B cell (primary cell): ENCODE data around the gene TBC1D22A. TPM values are rescaled to one million over a fixed set of nuclear protein-coding genes. Genes with fewer than 3 reads are reported as not detected.

Experiments used
- ATAC-seq: fragments of 200-7000 bp; cut with Tn5 transposase; one replicate; pipeline ENCODE4 v1.10.0; 2021; ENCODE audit warnings: low read depth, mild to moderate bottlenecking, moderate number of reproducible peaks, moderate library complexity
- CTCF ChIA-PET: fragments of 350-600 bp; sonication (Branson Sonifier 250); formaldehyde crosslinking; loops from one replicate; lab custom pipeline; 2021; ENCODE audit warnings: antibody characterized with exemption, inconsistent platforms; lab: Charles Lee
- POLR2A ChIA-PET: fragments of 350-600 bp; sonication (Branson Sonifier 250); formaldehyde crosslinking; loops from one replicate; lab custom pipeline; 2021; ENCODE audit warnings: antibody characterized with exemption; lab: Charles Lee
- DNase-seq: peaks from one replicate; pipeline ENCODE4 v3.0.0; 2013
- H2AFZ ChIP-seq: 2 replicates; pipeline ENCODE4 v1.6.1; 2012; ENCODE audit warnings: mild to moderate bottlenecking, low read depth, low read length; ENCODE audit not compliant: insufficient read depth, poor library complexity, severe bottlenecking
- H3K27ac ChIP-seq, 2 donors: 1 replicate in 1 of 2; 2 replicates in 1 of 2; pipeline ENCODE4 v1.5.1; 2012 to 2013; ENCODE audit warnings: low read length in 2 of 2, mild to moderate bottlenecking in 2 of 2, moderate library complexity in 1 of 2
- H3K27me3 ChIP-seq, 4 experiments: fragments of 200-600 bp in 1 of 4; sonication (generic) in 1 of 4; replicated peaks in 1 of 4; 1 replicate in 2 of 4; 2 replicates in 2 of 4; pipeline versions ENCODE4 v1.6.1 to v1.7.0; 2013 to 2016; ENCODE audit warnings: low read length in 3 of 4, mild to moderate bottlenecking in 2 of 4, mixed read lengths in 1 of 4, moderate library complexity in 1 of 4; ENCODE audit not compliant: insufficient read depth in 4 of 4, control insufficient read depth in 3 of 4; ENCODE audit errors: control extremely low read depth in 1 of 4
- H3K36me3 ChIP-seq, 2 experiments: replicated peaks in 1 of 2; 1 replicate in 1 of 2; 2 replicates in 1 of 2; pipeline versions ENCODE4 v1.6.1 to v1.7.1; 2013; ENCODE audit warnings: low read length in 1 of 2; ENCODE audit not compliant: insufficient read depth in 2 of 2, control insufficient read depth in 1 of 2; ENCODE audit errors: control extremely low read depth in 1 of 2, extremely low read depth in 1 of 2
- H3K4me1 ChIP-seq, 2 donors: fragments of 200-600 bp in 1 of 2; sonication (generic) in 1 of 2; 1 replicate in 1 of 2; 2 replicates in 1 of 2; pipeline versions ENCODE4 v1.5.1 to v1.6.1; 2013 to 2017; ENCODE audit warnings: low read length in 2 of 2; ENCODE audit not compliant: control insufficient read depth in 2 of 2, insufficient read depth in 2 of 2
- H3K4me2 ChIP-seq: replicated peaks from 2 replicates; pipeline ENCODE3; 2012; ENCODE audit warnings: mild to moderate bottlenecking, low read depth, low read length; ENCODE audit not compliant: poor library complexity, severe bottlenecking
- H3K4me3 ChIP-seq, 5 experiments: fragments of 200-600 bp in 1 of 5; sonication (generic) in 1 of 5; 1 replicate in 3 of 5; 2 replicates in 2 of 5; pipeline versions ENCODE4 v1.5.1 to v1.7.0; 2011 to 2016; ENCODE audit warnings: low read length in 4 of 5, mild to moderate bottlenecking in 4 of 5, low read depth in 2 of 5, control low read depth in 1 of 5, moderate library complexity in 1 of 5; ENCODE audit not compliant: insufficient read depth in 1 of 5; ENCODE audit errors: control extremely low read depth in 1 of 5, extremely low read depth in 1 of 5
- H3K79me2 ChIP-seq: fragments of 200-600 bp; sonication (generic); one replicate; pipeline ENCODE4 v1.6.0; 2016; ENCODE audit warnings: low read length; ENCODE audit not compliant: control insufficient read depth, insufficient read depth
- H3K9ac ChIP-seq: fragments of 200-600 bp; sonication (generic); 2 replicates; pipeline ENCODE4 v1.6.1; 2017; ENCODE audit warnings: mild to moderate bottlenecking, low read length, moderate library complexity
- H3K9me3 ChIP-seq, 3 donors: one replicate each; pipeline versions ENCODE4 v1.6.1 to v1.7.1; 2013; ENCODE audit warnings: low read length in 2 of 3; ENCODE audit not compliant: control insufficient read depth in 2 of 3, insufficient read depth in 1 of 3; ENCODE audit errors: control extremely low read depth in 1 of 3
- H4K20me1 ChIP-seq: 2 replicates; pipeline ENCODE4 v1.6.0; 2012; ENCODE audit warnings: mild to moderate bottlenecking, low read length; ENCODE audit not compliant: insufficient read depth, control insufficient read depth, poor library complexity, severe bottlenecking
- H3K27ac Mint-ChIP-seq: one replicate; pipeline ENCODE4 v1.8.0; 2021; ENCODE audit warnings: mixed read lengths
- H3K27me3 Mint-ChIP-seq: one replicate; pipeline ENCODE4 v1.8.0; 2021; ENCODE audit warnings: mixed read lengths
- H3K4me1 Mint-ChIP-seq: one replicate; pipeline ENCODE4 v1.8.0; 2021; ENCODE audit warnings: mixed read lengths
- H3K4me3 Mint-ChIP-seq: one replicate; pipeline ENCODE4 v1.8.0; 2021; ENCODE audit warnings: mixed read lengths
- H3K9me3 Mint-ChIP-seq: one replicate; pipeline ENCODE4 v1.8.0; 2022; ENCODE audit warnings: mixed read lengths; ENCODE audit not compliant: insufficient read depth
- EZH2 ChIP-seq: IDR thresholded peaks from 2 replicates; pipeline ENCODE4 v1.6.1; 2012; ENCODE audit warnings: borderline replicate concordance, low read depth, mild to moderate bottlenecking, moderate library complexity, low read length; ENCODE audit not compliant: insufficient read depth, poor library complexity, severe bottlenecking
- WGBS: methylation state at CpG from one replicate; pipeline ENCODE4 v1.1.5; 2013; ENCODE audit warnings: missing lambda C conversion rate; ENCODE audit not compliant: insufficient coverage; 5-methylcytosine and 5-hydroxymethylcytosine counted together
- intact Hi-C: fragments of 100-400 bp; cut with micrococcal nuclease; formaldehyde crosslinking; loops from one replicate; pipeline ENCODE4 v1.10.0; 2022
- polyA plus RNA-seq: library from polyadenylated mRNA; depleted of rRNA; stranded (reverse); fragments of >200 nt; gene quantifications from 2 replicates; pipeline ENCODE4 v1.2.3, GENCODE V29; 2012
- total RNA-seq, 2 donors: library from RNA; stranded (reverse); fragments of 120-200 nt in 1 of 2; gene quantifications; 1 replicate in 1 of 2; 2 replicates in 1 of 2; pipeline versions ENCODE4 v1.2.3 to v1.2.4, GENCODE V29; 2013 to 2022
- TF ChIP-seq, protein P1 (sequence below): fragments of 200-600 bp; IDR thresholded peaks from one replicate; pipeline ENCODE4 v1.8.0; 2022; ENCODE audit warnings: antibody characterized with exemption, mild to moderate bottlenecking

TBC1D22A gene
- total and polyA plus RNA-seq, 2 donors (not counting 1 experiment from before 2014, with no cell fraction given) = 73.8 to 128 TPM

DNA sequence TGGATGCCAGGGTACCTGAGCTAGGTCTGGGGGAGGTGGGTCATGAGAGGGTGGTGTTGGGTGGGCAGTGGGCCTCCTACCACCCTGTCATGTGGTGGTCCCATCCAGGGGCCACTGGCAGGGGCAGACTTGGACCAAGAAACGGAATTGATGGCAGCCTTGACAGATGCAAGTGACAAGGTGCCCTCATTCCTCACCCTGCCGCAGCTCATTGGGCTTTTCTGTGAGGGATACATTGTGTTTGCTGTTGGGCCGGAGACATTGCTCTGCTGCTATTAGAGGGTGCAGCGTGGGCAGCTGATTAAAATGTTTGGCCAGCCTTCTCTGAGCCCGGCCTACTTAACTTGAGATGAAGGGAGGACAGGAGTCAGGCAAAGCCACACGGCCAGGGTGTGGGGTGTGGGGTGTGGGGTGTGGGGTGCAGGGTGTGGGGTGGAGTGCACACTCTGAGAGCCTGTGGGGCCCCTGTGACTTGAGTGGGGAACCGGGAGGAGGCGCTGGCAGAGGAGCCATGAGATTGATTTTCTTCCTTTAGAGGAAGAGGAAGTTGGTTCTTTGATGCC is 351.5 kb downstream of the TBC1D22A start:
- H3K79me2 ChIP-seq = peaks cover 5% of the 10 kb centered on the region
- H3K4me1 ChIP-seq = no peaks in the 10 kb centered on the region
- H3K27me3 ChIP-seq = no peaks in the 10 kb centered on the region
- ChIA-PET POLR2A (no interaction called here), CTCF (no interaction called here)
- H3K4me1 Mint-ChIP-seq = no peaks in the 10 kb centered on the region
- ATAC-seq (no peak), DNase-seq (no peak)
- TF ChIP-seq, protein P1, sequence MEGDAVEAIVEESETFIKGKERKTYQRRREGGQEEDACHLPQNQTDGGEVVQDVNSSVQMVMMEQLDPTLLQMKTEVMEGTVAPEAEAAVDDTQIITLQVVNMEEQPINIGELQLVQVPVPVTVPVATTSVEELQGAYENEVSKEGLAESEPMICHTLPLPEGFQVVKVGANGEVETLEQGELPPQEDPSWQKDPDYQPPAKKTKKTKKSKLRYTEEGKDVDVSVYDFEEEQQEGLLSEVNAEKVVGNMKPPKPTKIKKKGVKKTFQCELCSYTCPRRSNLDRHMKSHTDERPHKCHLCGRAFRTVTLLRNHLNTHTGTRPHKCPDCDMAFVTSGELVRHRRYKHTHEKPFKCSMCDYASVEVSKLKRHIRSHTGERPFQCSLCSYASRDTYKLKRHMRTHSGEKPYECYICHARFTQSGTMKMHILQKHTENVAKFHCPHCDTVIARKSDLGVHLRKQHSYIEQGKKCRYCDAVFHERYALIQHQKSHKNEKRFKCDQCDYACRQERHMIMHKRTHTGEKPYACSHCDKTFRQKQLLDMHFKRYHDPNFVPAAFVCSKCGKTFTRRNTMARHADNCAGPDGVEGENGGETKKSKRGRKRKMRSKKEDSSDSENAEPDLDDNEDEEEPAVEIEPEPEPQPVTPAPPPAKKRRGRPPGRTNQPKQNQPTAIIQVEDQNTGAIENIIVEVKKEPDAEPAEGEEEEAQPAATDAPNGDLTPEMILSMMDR = no peak
- no peak for TF ChIP-seq EZH2
- H3K27me3 Mint-ChIP-seq = no peaks in the 10 kb centered on the region
- no peak overlapping the region for H3K4me3 Mint-ChIP-seq
- H3K9me3 ChIP-seq = no peaks in the 10 kb centered on the region
- WGBS = 98% methylated on average over 8 of the region's 8 CpGs
- no peak overlapping the region for H3K4me3 ChIP-seq
- H2AFZ ChIP-seq = no peak overlapping the region
- H3K27ac ChIP-seq = no peak overlapping the region
- H3K9ac ChIP-seq = no peak overlapping the region
- H3K27ac Mint-ChIP-seq = no peak overlapping the region
- H3K4me2 ChIP-seq = no peak overlapping the region
- H3K36me3 ChIP-seq = peaks cover 0 to 26% of the 10 kb centered on the region in 2 experiments
- intact Hi-C loops = no loop called here
- peaks cover 37% of the 10 kb centered on the region for H4K20me1 ChIP-seq
- H3K9me3 Mint-ChIP-seq = no peaks in the 10 kb centered on the region

DNA sequence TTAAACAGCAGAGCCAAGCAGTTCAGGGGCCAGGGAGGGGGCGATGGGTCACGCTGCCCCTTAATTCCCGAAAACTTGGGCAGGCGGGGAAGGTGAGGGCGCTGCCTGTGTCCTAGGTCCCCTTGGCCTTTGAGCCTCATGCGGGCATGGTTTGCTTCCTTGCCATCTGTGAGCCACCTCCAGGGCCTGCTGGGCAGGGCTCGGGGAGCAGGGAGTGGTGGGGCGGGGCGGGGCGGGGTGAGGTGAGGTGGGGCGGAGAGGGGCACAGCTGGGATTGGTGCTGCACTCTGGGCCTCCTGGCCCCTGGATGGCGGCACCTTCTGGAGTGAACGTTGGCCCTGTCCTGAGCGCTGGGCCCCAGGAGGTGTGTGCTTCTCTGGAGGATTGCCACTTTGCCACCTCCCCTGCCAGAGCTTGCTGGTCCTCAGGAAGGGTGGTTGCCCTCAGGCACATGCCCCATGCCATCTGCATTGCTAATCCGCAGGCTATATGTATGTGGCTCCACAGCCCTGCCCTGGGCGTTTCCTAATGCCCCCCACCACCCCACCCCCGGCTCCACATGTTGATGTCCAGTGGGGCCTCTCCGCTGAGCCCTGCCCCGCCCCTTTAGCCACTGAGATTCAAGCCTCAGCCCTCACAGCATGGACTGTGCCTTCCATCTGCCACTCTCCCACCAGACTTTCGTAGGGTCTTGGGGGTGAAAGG is 352.5 kb downstream of the TBC1D22A start:
- no peaks in the 10 kb centered on the region for H3K4me1 Mint-ChIP-seq

More for the DNA sequence above, 352.5 kb downstream of the TBC1D22A start:
- H3K4me2 ChIP-seq = no peak overlapping the region
- no peaks in the 10 kb centered on the region for H3K27me3 Mint-ChIP-seq
- no peaks in the 10 kb centered on the region for H3K4me1 ChIP-seq
- POLR2A ChIA-PET = no interaction called here
- no peak overlapping the region for H3K9ac ChIP-seq
- H3K9me3 Mint-ChIP-seq = no peaks in the 10 kb centered on the region
- no peak overlapping the region for H3K4me3 ChIP-seq
- no peak overlapping the region for H3K4me3 Mint-ChIP-seq
- intact Hi-C loops = no loop called here
- no peak overlapping the region for H3K27ac Mint-ChIP-seq
- ATAC-seq (no peak), DNase-seq (no peak)
- H3K36me3 ChIP-seq = peaks cover 0 to 28% of the 10 kb centered on the region in 2 experiments
- 96% methylated on average over 18 of the region's 20 CpGs for WGBS
- H3K9me3 ChIP-seq = no peaks in the 10 kb centered on the region
- no peak for TF ChIP-seq EZH2
- no peak overlapping the region for H2AFZ ChIP-seq
- H3K27me3 ChIP-seq = no peaks in the 10 kb centered on the region
- CTCF ChIA-PET = no interaction called here
- H3K27ac ChIP-seq = no peak overlapping the region
- H4K20me1 ChIP-seq = peaks cover 37% of the 10 kb centered on the region
- H3K79me2 ChIP-seq = peaks cover 5% of the 10 kb centered on the region
